Glutamatergic neuron (in vitro differentiated cells): ENCODE measurements around the gene SH3BP4. TPM values are rescaled to one million over a fixed set of nuclear protein-coding genes. Genes with fewer than 3 reads are reported as not detected.

Experiments
- DNase-seq: peaks from one replicate; pipeline ENCODE4 v3.0.0; 2022
- H3K27ac Mint-ChIP-seq: one replicate; pipeline ENCODE4 v1.8.0; 2020; ENCODE audit warnings: mild to moderate bottlenecking, mixed read lengths, inconsistent platforms; ENCODE audit not compliant: unreplicated experiment
- H3K27me3 Mint-ChIP-seq: one replicate; pipeline ENCODE4 v1.8.0; 2020; ENCODE audit warnings: mild to moderate bottlenecking, moderate library complexity, mixed read lengths, inconsistent platforms; ENCODE audit not compliant: unreplicated experiment
- H3K36me3 Mint-ChIP-seq: one replicate; pipeline ENCODE4 v1.8.0; 2020; ENCODE audit warnings: mild to moderate bottlenecking, mixed read lengths, inconsistent platforms; ENCODE audit not compliant: unreplicated experiment
- H3K4me1 Mint-ChIP-seq: one replicate; pipeline ENCODE4 v1.8.0; 2020; ENCODE audit warnings: mild to moderate bottlenecking, low read depth, mixed read lengths, inconsistent platforms; ENCODE audit not compliant: unreplicated experiment
- H3K4me3 Mint-ChIP-seq: one replicate; pipeline ENCODE4 v1.8.0; 2020; ENCODE audit warnings: mild to moderate bottlenecking, mixed read lengths, inconsistent platforms; ENCODE audit not compliant: unreplicated experiment
- H3K9me3 Mint-ChIP-seq: one replicate; pipeline ENCODE4 v1.8.0; 2020; ENCODE audit warnings: mild to moderate bottlenecking, moderate library complexity, mixed read lengths, inconsistent platforms; ENCODE audit not compliant: unreplicated experiment
- CTCF ChIP-seq: fragments of 200-600 bp; sonication (generic); IDR thresholded peaks from one replicate; pipeline ENCODE4 v1.5.0; 2021; ENCODE audit not compliant: partially characterized antibody, unreplicated experiment
- total RNA-seq: library from RNA; stranded (reverse); fragmentation: NEBNext Ultra II Directional; extraction: Animal tissue kit (Norgen Biotek cat#: 25700); gene quantifications from one replicate; pipeline ENCODE4 v1.2.1, GENCODE V29; 2021; ENCODE audit not compliant: unreplicated experiment

Gene SH3BP4
- total RNA-seq, 1 donor from 2014 or later, result 59.3 TPM

DNA sequence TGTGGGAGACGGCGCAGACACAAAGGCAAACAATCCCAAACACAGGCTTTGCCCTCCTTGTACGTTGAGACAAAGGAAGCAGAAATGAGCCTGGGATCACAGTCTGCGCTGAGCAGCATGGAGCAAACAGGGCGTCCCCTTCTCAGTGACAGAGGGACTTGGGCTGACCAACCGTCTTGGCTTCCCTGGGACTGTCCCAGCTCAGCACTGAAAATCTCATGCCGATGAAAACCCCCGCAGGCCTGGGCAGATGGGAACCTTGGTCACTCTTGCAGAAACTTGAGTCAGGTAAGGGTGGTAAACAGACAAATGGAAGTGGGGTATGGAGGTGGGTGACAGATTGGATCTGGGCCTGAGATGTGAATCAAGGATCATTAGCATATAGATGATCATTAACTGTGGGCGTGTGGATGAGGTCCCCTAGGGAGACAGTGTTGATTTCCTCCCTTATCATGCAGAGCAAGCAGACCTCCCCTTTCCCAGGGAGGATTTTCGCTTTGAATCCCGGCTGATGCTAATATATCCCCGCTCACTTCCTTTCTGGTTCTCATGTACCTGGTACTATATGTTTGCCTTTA is 19.1 kb upstream of the SH3BP4 start:
- no peak for TF ChIP-seq CTCF
- Mint-ChIP-seq H3K27ac (peak overlapping the region; percentile 98), H3K27me3 (no peaks in the 10 kb centered on the region), H3K36me3 (peaks cover 10% of the 10 kb centered on the region), H3K4me3 (peak overlapping the region; percentile 17), H3K9me3 (peaks cover 8% of the 10 kb centered on the region), H3K4me1 (peaks cover 39% of the 10 kb centered on the region)
- DNase-seq, result peak; percentile 49

DNA sequence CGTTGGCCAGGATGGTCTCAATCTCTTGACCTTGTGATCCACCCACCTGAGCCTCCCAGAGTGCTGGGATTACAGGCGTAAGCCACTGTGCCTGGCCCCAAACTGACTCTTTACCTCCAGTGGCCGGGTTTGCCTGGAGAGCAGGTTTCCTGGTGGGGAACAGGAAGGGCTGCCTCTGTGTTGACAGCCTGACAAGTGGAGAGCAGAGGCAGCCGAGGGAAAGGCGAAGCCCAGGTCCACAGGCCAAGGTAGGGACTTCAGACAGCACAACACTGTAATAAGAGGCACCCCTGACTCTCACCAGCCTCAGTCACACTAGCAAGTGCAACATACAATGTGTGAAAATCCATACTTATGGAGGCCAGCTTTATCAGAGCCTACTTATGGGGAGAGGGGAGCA is 16.5 kb upstream of the SH3BP4 start:
- Mint-ChIP-seq H3K27ac (no peak overlapping the region), H3K4me3 (no peak overlapping the region)
- no peak for TF ChIP-seq CTCF

DNA sequence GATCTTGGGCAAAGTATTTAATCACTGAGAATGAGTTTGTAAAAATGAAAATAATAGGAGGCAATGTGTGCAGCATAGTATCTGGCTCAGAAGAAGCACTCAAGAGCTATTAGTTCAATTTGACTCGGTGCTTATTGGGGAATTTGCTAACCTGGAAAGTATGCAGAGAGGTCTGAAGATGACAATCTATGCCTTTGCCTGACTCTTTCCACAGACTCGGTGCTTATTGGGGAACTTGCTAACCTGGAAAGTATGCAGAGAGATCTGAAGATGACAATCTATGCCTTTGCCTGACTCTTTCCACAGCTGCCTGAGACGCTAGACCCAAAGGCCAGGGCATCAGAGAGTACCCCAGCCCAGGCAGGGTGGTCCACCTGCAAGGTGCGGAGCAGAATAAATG is 12.2 kb upstream of the SH3BP4 start:
- Mint-ChIP-seq H3K4me3 (no peak overlapping the region), H3K4me1 (peaks cover 10% of the 10 kb centered on the region), H3K36me3 (peaks cover 21% of the 10 kb centered on the region), H3K27ac (no peak overlapping the region), H3K9me3 (peaks cover 5% of the 10 kb centered on the region), H3K27me3 (peaks cover 2% of the 10 kb centered on the region)
- DNase-seq, result no peak
- no peak for TF ChIP-seq CTCF

More for the DNA sequence above, 16.5 kb upstream of the SH3BP4 start:
- Mint-ChIP-seq H3K9me3 (peaks cover 8% of the 10 kb centered on the region), H3K27me3 (peaks cover 2% of the 10 kb centered on the region), H3K4me1 (peaks cover 33% of the 10 kb centered on the region), H3K36me3 (peaks cover 10% of the 10 kb centered on the region)
- DNase-seq, result no peak

DNA sequence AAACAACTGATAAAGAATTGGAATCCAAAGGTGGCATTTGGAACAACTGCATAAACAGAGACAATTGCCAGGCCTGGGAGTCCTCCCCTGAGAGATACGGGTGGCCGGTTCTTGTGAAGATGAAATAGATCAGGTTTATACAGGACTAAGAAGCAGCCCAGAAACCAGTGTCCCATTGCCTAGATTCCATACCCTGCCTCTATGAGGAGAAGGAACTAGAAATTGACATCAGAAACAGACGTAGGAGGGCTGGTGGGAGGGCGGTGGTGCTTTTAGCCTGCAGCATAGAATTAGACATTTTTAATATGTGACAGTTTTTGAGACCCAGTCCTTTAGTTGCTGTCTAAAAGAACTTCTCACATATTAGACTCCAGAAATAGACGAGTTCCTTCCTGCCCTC is 11.8 kb upstream of the SH3BP4 start:
- Mint-ChIP-seq H3K36me3 (peaks cover 21% of the 10 kb centered on the region), H3K27ac (no peak overlapping the region), H3K9me3 (peaks cover 6% of the 10 kb centered on the region), H3K27me3 (peaks cover 2% of the 10 kb centered on the region), H3K4me1 (peaks cover 7% of the 10 kb centered on the region), H3K4me3 (no peak overlapping the region)
- no peak for DNase-seq
- no peak for TF ChIP-seq CTCF

DNA sequence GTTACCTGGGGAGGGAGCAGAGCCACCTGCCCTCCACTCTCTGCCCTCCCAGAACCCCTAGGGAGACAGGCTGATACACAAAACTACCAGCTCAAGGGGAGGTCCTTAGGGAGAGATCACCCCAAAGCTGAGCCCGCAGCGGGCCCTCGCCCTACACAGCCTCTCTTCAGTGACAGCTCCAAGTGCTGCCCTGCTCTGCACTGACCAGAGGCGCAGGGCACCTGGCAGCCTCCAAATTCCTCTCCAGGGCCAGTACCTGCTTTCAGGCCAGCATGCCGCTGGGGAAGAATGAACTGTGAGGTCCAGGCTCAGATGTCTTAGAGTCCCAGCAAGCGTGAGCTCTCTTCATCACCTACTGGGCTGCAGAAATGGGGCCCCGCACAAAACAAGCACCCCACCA is 11.3 kb upstream of the SH3BP4 start:
- Mint-ChIP-seq H3K36me3 (peaks cover 21% of the 10 kb centered on the region), H3K4me3 (no peak overlapping the region), H3K27ac (no peak overlapping the region), H3K27me3 (peaks cover 2% of the 10 kb centered on the region), H3K4me1 (peaks cover 7% of the 10 kb centered on the region), H3K9me3 (peaks cover 7% of the 10 kb centered on the region)
- no peak for TF ChIP-seq CTCF
- DNase-seq, result no peak
